MCF 10A (cell line): ENCODE measurements around the gene MC5R. TPM values are rescaled to one million over a fixed set of nuclear protein-coding genes. Genes with fewer than 3 reads are reported as not detected.
A peak's percentile ranks its signal among the peaks of the same experiment; 100 is the strongest.

ENCODE experiments used
- BruUV-seq: library from RNA; stranded (reverse); fragments of 400-500 nt; replicated peaks from 2 replicates; lab custom pipeline; 2021; lab: Mats Ljungman, UMichigan
- CTCF ChIA-PET: fragments of 300-600 bp; sonication (Branson Sonifier 250); formaldehyde crosslinking; extraction: SDS; loops from one replicate; lab custom pipeline; 2021; ENCODE audit warnings: antibody characterized with exemption, inconsistent platforms; lab: Yijun Ruan, JAX
- POLR2A ChIA-PET: fragments of 300-600, 350-650 bp; sonication (Branson Sonifier 250); formaldehyde crosslinking; extraction: SDS; loops from one replicate; lab custom pipeline; 2020; ENCODE audit warnings: antibody characterized with exemption, inconsistent platforms; lab: Yijun Ruan, JAX
- DNase-seq: peaks from one replicate; pipeline ENCODE4 v3.0.0-alpha.2; 2018; ENCODE audit not compliant: unreplicated experiment
- H3K27ac Mint-ChIP-seq: one replicate; pipeline ENCODE4 v1.8.0; 2022; ENCODE audit warnings: mild to moderate bottlenecking, low read depth, mixed read lengths; ENCODE audit not compliant: unreplicated experiment
- H3K27me3 Mint-ChIP-seq: one replicate; pipeline ENCODE4 v1.8.0; 2022; ENCODE audit warnings: mixed read lengths; ENCODE audit not compliant: insufficient read depth, unreplicated experiment
- H3K36me3 Mint-ChIP-seq: one replicate; pipeline ENCODE4 v1.8.0; 2022; ENCODE audit warnings: mild to moderate bottlenecking, moderate library complexity, mixed read lengths; ENCODE audit not compliant: insufficient read depth, unreplicated experiment
- H3K4me1 Mint-ChIP-seq: one replicate; pipeline ENCODE4 v1.8.0; 2022; ENCODE audit warnings: mixed read lengths; ENCODE audit not compliant: insufficient read depth, unreplicated experiment
- H3K4me3 Mint-ChIP-seq: one replicate; pipeline ENCODE4 v1.8.0; 2022; ENCODE audit warnings: mild to moderate bottlenecking, moderate library complexity, mixed read lengths; ENCODE audit not compliant: unreplicated experiment
- H3K9me3 Mint-ChIP-seq: one replicate; pipeline ENCODE4 v1.8.0; 2022; ENCODE audit warnings: mixed read lengths; ENCODE audit not compliant: unreplicated experiment
- intact Hi-C: fragments of 100-400 bp; cut with micrococcal nuclease; formaldehyde crosslinking; loops from 2 replicates; pipeline ENCODE4 v1.14.1; 2022
- total RNA-seq: library from RNA; stranded (reverse); gene quantifications from 2 replicates; pipeline ENCODE4 v1.2.3, GENCODE V29; 2022
- TF ChIP-seq, protein P1 (sequence below): fragments of 200-600 bp; IDR thresholded peaks from one replicate; pipeline ENCODE4 v1.8.0; 2022; ENCODE audit warnings: antibody characterized with exemption, mild to moderate bottlenecking; ENCODE audit not compliant: unreplicated experiment

MC5R gene
- total RNA-seq, 1 experiment from 2014 or later = not detected

DNA sequence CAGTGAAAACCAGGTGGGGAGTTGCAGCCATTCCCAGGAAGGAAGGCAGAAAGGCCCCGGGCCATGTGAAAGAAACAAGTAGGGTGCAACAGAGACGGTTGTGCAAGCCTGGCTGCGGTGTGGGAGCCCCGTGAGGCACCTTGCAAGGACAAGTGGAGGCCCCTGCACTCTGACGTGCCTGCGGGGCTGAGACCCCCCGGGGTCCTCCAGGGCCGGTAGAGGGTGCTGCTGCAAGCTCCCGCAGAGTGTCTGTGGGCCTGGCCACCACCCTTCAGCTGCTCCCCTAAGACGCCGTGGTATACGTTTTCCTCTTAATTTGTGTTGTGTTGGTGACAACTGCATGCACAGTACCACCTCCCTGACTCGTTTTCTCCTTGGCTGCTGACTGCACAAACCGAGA, 27.4 kb upstream of the MC5R start:
- no peaks in the 10 kb centered on the region for H3K27me3 Mint-ChIP-seq
- no peak overlapping the region for H3K4me3 Mint-ChIP-seq
- no TSS peak for BruUV-seq
- intact Hi-C loops = no loop called here
- DNase-seq = no peak
- TF ChIP-seq, protein P1, sequence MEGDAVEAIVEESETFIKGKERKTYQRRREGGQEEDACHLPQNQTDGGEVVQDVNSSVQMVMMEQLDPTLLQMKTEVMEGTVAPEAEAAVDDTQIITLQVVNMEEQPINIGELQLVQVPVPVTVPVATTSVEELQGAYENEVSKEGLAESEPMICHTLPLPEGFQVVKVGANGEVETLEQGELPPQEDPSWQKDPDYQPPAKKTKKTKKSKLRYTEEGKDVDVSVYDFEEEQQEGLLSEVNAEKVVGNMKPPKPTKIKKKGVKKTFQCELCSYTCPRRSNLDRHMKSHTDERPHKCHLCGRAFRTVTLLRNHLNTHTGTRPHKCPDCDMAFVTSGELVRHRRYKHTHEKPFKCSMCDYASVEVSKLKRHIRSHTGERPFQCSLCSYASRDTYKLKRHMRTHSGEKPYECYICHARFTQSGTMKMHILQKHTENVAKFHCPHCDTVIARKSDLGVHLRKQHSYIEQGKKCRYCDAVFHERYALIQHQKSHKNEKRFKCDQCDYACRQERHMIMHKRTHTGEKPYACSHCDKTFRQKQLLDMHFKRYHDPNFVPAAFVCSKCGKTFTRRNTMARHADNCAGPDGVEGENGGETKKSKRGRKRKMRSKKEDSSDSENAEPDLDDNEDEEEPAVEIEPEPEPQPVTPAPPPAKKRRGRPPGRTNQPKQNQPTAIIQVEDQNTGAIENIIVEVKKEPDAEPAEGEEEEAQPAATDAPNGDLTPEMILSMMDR = no peak
- peaks cover 14% of the 10 kb centered on the region for H3K4me1 Mint-ChIP-seq
- no peaks in the 10 kb centered on the region for H3K36me3 Mint-ChIP-seq
- no peak overlapping the region for H3K27ac Mint-ChIP-seq
- H3K9me3 Mint-ChIP-seq = no peaks in the 10 kb centered on the region
- ChIA-PET CTCF (interaction anchor here (2.7 kb wide), 1 partner anchor 17 kb away, joined by 19 read pairs; no protein-coding TSS in a partner anchor), POLR2A (no interaction called here)

DNA sequence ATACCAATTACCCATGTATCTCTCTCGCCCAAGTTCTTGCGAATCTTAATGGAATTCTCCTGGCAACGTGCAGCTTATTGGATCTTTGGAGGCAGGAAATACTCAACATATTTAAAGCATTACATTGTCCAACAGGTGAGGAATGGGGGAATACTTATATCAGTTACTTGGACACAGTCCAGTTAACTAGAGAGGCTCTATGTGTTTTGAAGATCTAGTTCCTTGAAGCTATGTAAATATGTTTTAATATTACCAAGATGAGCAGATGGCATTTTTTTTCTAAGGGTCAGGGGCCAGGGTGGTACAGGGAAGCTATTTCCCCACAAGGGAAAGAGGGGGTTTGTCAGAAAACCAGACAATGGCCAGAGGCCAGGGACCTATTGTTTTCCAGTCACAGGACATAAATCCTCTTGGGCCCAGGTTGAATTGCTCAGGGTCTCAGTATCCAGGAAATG, 26.8 kb upstream of the MC5R start:
- DNase-seq = peak; percentile 39
- ChIA-PET CTCF (interaction anchor here (0.7 to 2.7 kb wide), 2 partner anchors 16 to 523 kb away, joined by 3 to 19 read pairs; no protein-coding TSS in a partner anchor), POLR2A (no interaction called here)
- Mint-ChIP-seq H3K4me1 (peaks cover 14% of the 10 kb centered on the region), H3K27ac (no peak overlapping the region), H3K4me3 (no peak overlapping the region), H3K36me3 (no peaks in the 10 kb centered on the region), H3K27me3 (no peaks in the 10 kb centered on the region), H3K9me3 (no peaks in the 10 kb centered on the region)
- intact Hi-C loops = no loop called here
- TF ChIP-seq, protein P1 = no peak
- BruUV-seq = no TSS peak

DNA sequence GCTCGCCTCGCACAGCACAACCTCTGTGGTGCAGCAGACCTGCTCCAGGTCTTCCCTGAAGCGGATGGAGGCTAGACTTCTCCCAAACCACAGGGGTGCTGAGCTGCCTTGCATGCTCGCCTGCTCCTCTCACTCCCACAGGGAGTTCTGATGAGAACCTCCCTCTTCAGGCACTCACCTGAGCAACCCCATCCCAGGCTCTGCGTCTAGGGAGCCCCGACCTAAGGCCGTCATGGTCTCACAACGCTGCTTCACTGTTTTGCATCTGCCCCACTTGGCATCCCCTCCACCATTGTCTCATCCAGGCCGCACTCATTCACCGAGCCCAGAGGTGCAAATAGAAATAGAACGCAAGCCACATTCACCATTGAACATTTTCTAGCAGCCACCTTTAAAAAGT, 24.6 kb upstream of the MC5R start:
- ChIA-PET POLR2A (no interaction called here), CTCF (no interaction called here)
- Mint-ChIP-seq H3K27ac (no peak overlapping the region), H3K4me3 (no peak overlapping the region), H3K9me3 (no peaks in the 10 kb centered on the region), H3K4me1 (peaks cover 14% of the 10 kb centered on the region), H3K27me3 (no peaks in the 10 kb centered on the region), H3K36me3 (no peaks in the 10 kb centered on the region)
- DNase-seq = no peak
- TF ChIP-seq, protein P1 = no peak
- intact Hi-C loops = no loop called here
- no TSS peak for BruUV-seq

DNA sequence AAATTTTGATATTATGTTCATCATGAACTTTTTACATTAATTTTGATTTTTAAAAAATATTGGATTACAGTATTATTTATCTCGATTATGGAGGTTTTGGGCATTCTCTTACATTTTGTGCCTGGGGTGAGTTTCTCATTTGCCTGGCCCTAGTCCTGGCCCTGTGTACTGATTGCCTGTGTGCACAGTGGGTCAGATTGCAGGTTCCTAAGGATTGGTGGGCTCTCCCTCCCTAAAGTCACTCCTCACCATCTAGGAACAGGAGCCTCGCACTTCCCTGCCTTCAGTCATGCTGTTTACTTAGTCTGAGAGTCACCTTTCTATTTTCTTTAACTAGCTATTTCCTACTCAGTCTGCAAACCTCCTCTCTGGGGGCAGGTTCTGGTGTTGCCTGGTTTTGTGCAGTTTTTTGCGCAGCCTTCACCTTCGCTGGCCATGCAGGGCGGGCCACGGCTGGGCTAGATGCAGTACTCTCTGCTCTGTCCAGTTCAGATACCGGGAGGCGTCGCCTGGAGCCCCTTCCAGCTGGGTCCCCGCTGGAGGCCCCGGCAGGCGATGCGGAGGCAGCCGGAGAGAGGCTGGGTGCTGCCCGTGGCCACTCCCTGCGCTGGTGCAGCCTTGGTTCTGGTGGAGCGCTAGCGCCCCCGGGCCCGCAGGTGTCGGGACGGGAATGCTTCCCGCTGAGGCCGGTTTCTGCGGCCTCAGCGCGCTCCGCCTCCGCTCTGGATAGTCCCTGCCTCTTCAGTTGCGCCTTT, 23.3 kb upstream of the MC5R start:
- Mint-ChIP-seq H3K4me1 (peaks cover 14% of the 10 kb centered on the region), H3K4me3 (no peak overlapping the region), H3K27me3 (no peaks in the 10 kb centered on the region), H3K36me3 (no peaks in the 10 kb centered on the region), H3K27ac (no peak overlapping the region), H3K9me3 (no peaks in the 10 kb centered on the region)
- ChIA-PET POLR2A (interaction anchor here (1.2 kb wide), 1 partner anchor 74 kb away, joined by 3 read pairs; the partner anchor contains the start of genes FAM210A and RNMT), CTCF (interaction anchor here (0.6 to 4.5 kb wide), 3 partner anchors 12 to 172 kb away, joined by 3 to 44 read pairs (median 3); no protein-coding TSS in a partner anchor)
- TF ChIP-seq, protein P1 = peak; percentile 45
- BruUV-seq = no TSS peak
- intact Hi-C loops = no loop called here
- DNase-seq = peak; percentile 52
